B cell (primary cell): ENCODE results near the gene PCSK1N.

Source experiments
- EZH2 ChIP-seq: IDR thresholded peaks from 2 replicates; pipeline ENCODE4 v1.6.1; 2012; ENCODE audit warnings: borderline replicate concordance, low read depth, mild to moderate bottlenecking, moderate library complexity, low read length; ENCODE audit not compliant: insufficient read depth, poor library complexity, severe bottlenecking
- TF ChIP-seq, protein P1 (sequence below): fragments of 200-600 bp; IDR thresholded peaks from one replicate; pipeline ENCODE4 v1.8.0; 2022; ENCODE audit warnings: antibody characterized with exemption, mild to moderate bottlenecking

DNA sequence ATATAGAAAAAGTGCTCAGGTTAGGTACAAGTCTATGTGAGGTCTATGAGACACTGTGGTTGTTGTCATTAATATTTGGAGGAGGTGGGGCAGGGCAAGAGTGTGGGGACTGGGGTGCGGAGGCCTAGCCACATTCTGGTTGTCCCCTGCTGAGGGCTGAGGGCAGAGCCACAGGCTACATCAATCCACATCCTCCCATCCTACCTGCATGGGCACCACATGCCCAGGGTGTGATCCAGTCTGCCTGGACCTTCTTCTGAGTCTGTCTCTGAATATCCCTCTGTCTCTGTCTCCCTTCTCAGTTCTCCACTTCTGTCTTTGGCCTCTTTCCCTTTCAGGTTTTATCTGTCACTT is 50.2 kb downstream of the PCSK1N start:
- TF ChIP-seq, protein P1, sequence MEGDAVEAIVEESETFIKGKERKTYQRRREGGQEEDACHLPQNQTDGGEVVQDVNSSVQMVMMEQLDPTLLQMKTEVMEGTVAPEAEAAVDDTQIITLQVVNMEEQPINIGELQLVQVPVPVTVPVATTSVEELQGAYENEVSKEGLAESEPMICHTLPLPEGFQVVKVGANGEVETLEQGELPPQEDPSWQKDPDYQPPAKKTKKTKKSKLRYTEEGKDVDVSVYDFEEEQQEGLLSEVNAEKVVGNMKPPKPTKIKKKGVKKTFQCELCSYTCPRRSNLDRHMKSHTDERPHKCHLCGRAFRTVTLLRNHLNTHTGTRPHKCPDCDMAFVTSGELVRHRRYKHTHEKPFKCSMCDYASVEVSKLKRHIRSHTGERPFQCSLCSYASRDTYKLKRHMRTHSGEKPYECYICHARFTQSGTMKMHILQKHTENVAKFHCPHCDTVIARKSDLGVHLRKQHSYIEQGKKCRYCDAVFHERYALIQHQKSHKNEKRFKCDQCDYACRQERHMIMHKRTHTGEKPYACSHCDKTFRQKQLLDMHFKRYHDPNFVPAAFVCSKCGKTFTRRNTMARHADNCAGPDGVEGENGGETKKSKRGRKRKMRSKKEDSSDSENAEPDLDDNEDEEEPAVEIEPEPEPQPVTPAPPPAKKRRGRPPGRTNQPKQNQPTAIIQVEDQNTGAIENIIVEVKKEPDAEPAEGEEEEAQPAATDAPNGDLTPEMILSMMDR, result no peak
- no peak for TF ChIP-seq EZH2
